Stimulated activated naive B cell treated with anti-CD40 and anti-IgM and Interleukin-4, amounts not matched to agents 10 μg/mL and 1 μg/mL and 100 μg/mL, for 72 hours (primary cell): ENCODE measurements around the gene CFAP61.
"Not testable (repeated sequence)": the region's sequence is repeated elsewhere in the genome, so short reads cannot be mapped to it uniquely, and the experiment has no call there.

Source experiments
- ATAC-seq, 2 donors: fragments of 150-1000 bp; cut with Tn5 transposase; replicated peaks; 2 replicates each; pipeline ENCODE4 v1.10.0; 2021; ENCODE audit warnings: moderate library complexity in 1 of 2
- DNase-seq: peaks from one replicate; pipeline ENCODE4 v3.0.0; 2021
- H3K27ac Mint-ChIP-seq: one replicate; pipeline ENCODE4 v1.8.0; 2022; ENCODE audit warnings: mild to moderate bottlenecking, mixed read lengths
- H3K27me3 Mint-ChIP-seq, 2 donors: one replicate each; pipeline ENCODE4 v1.8.0; 2022; ENCODE audit warnings: mixed read lengths in 2 of 2
- H3K36me3 Mint-ChIP-seq, 2 donors: one replicate each; pipeline ENCODE4 v1.8.0; 2022; ENCODE audit warnings: mixed read lengths in 2 of 2, mild to moderate bottlenecking in 1 of 2
- H3K4me1 Mint-ChIP-seq, 2 donors: one replicate each; pipeline ENCODE4 v1.8.0; 2022; ENCODE audit warnings: mixed read lengths in 2 of 2, mild to moderate bottlenecking in 1 of 2
- H3K4me3 Mint-ChIP-seq, 2 donors: one replicate each; pipeline ENCODE4 v1.8.0; 2022; ENCODE audit warnings: mild to moderate bottlenecking in 2 of 2, mixed read lengths in 2 of 2, moderate library complexity in 1 of 2
- H3K9me3 Mint-ChIP-seq, 2 donors: one replicate each; pipeline ENCODE4 v1.8.0; 2022; ENCODE audit warnings: mixed read lengths in 2 of 2, mild to moderate bottlenecking in 1 of 2

CFAP61 gene

GRCh38 chr20:20207291-20207690 lies 155.0 kb downstream of the CFAP61 start:
- H3K4me3 Mint-ChIP-seq, result no peak overlapping the region
- H3K27me3 Mint-ChIP-seq, result peaks cover 18 to 34% of the 10 kb centered on the region in 2 donors

GRCh38 chr20:20207872-20208271 lies 155.5 kb downstream of the CFAP61 start:
- Mint-ChIP-seq H3K4me3 (no peak overlapping the region), H3K36me3 (no peaks in the 10 kb centered on the region), H3K27me3 (peaks cover 18 to 34% of the 10 kb centered on the region in 2 donors)

More at GRCh38 chr20:20207291-20207690, 155.0 kb downstream of the CFAP61 start:
- no peak for ATAC-seq
- no peak for DNase-seq
- Mint-ChIP-seq H3K27ac (no peak overlapping the region), H3K36me3 (no peaks in the 10 kb centered on the region), H3K4me1 (peaks cover 0 to 6% of the 10 kb centered on the region in 2 donors), H3K9me3 (no peaks in the 10 kb centered on the region)

GRCh38 chr20:20209684-20210083 lies 157.4 kb downstream of the CFAP61 start:
- Mint-ChIP-seq H3K4me3 (no peak overlapping the region), H3K27me3 (peaks cover 16 to 29% of the 10 kb centered on the region in 2 donors), H3K27ac (no peak overlapping the region), H3K4me1 (peaks cover 0 to 6% of the 10 kb centered on the region in 2 donors), H3K36me3 (no peaks in the 10 kb centered on the region), H3K9me3 (no peaks in the 10 kb centered on the region)
- ATAC-seq (no peak), DNase-seq (no peak)

More at GRCh38 chr20:20207872-20208271, 155.5 kb downstream of the CFAP61 start:
- no peak for DNase-seq
- ATAC-seq, result no peak
- Mint-ChIP-seq H3K27ac (no peak overlapping the region), H3K9me3 (no peaks in the 10 kb centered on the region), H3K4me1 (peaks cover 0 to 6% of the 10 kb centered on the region in 2 donors)

GRCh38 chr20:20210327-20210726 lies 158.0 kb downstream of the CFAP61 start:
- peaks cover 0 to 6% of the 10 kb centered on the region in 2 donors for H3K4me1 Mint-ChIP-seq
- H3K9me3 Mint-ChIP-seq, result no peaks in the 10 kb centered on the region
- no peak for DNase-seq
- H3K27ac Mint-ChIP-seq, result no peak overlapping the region
- no peaks in the 10 kb centered on the region for H3K36me3 Mint-ChIP-seq
- no peak overlapping the region for H3K4me3 Mint-ChIP-seq
- H3K27me3 Mint-ChIP-seq, result peaks cover 21 to 29% of the 10 kb centered on the region in 2 donors
- no peak for ATAC-seq

DNA sequence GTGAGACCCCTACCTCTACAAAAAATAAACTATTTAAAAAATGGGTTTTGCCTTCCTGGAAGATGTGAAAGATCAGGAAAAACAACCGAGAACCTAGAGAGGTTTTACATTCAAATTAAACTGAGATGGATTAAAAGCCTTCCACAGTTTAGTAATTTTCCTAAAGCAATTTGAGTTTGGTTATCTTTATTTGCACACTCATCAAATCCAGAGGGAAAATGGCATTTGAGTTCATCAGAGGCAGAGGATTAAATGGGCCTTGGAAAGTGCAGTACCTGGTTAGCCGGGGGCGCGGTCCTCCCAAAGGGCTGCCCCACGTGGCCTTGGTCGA lies 158.6 kb downstream of the CFAP61 start:
- Mint-ChIP-seq H3K36me3 (no peaks in the 10 kb centered on the region), H3K4me1 (peaks cover 0 to 6% of the 10 kb centered on the region in 2 donors), H3K27ac (no peak overlapping the region), H3K9me3 (no peaks in the 10 kb centered on the region), H3K27me3 (peaks cover 18 to 27% of the 10 kb centered on the region in 2 donors), H3K4me3 (no peak overlapping the region)
- DNase-seq (no peak), ATAC-seq (no peak)

DNA sequence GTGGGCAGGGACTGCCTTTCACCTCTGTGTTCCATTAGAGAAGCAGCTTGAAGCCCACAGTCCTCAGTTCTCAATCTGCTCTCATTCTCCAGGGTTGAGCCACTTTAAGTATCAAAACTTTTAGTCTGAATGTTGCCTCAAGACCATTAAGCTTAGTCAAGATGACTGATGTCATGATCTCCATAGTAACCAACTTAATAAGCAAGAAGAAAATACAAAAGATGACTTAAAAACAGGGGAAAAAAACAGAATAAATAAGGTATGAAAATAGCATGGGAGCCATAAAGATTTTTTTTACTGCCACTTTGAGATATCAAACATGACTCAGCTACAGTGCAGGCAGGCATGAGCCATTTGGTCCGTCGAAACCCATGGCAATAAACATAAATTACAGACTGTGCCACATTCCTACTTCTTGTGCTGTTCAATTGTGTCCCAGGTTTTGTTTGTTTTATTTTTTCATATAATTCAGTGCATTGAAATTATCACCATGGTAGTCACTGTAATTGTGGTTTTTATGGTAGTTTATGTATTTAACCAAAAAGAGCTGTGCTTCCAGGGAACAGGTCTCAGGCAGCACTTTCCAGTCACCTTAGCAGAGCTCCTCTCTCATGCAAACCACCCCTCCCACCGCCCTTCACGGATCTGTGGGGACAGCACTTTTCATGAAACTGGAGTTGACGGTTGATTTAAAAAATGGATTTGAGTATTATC lies 159.1 kb downstream of the CFAP61 start:
- Mint-ChIP-seq H3K4me1 (peaks cover 0 to under 1% of the 10 kb centered on the region in 2 donors), H3K36me3 (no peaks in the 10 kb centered on the region), H3K27ac (no peak overlapping the region), H3K4me3 (no peak overlapping the region), H3K9me3 (no peaks in the 10 kb centered on the region), H3K27me3 (peaks cover 13 to 27% of the 10 kb centered on the region in 2 donors)
- DNase-seq, result no peak
- ATAC-seq, result no peak

DNA sequence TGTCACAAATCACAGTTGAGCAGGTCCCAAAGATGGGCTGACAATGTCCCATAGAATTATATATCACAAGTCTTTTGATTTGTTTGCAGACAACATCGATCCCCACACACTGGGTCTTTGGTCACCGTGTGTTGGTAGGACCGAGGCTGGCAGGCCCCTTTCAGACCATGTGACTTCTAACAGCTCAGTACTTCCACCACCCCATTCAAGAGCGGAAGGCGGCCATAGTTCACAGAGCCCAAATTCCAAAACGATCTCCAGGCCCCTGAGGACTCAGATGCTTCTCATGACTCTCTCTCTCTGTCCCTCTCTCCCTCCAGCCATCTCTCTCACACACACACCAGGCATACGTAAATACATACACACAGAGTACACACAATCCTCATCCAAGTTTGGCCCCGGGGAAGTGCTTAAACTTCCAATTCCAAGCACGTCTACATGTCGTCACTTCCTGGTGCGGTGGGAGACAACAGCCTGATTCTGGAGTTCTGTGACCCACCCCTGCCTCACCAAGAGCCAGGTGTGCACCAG lies 159.7 kb downstream of the CFAP61 start:
- no peak overlapping the region for H3K4me3 Mint-ChIP-seq
- H3K36me3 Mint-ChIP-seq, result no peaks in the 10 kb centered on the region
- peaks cover 13 to 27% of the 10 kb centered on the region in 2 donors for H3K27me3 Mint-ChIP-seq
- ATAC-seq (no peak), DNase-seq (no peak)
- H3K4me1 Mint-ChIP-seq, result no peaks in the 10 kb centered on the region
- H3K9me3 Mint-ChIP-seq, result no peaks in the 10 kb centered on the region
- no peak overlapping the region for H3K27ac Mint-ChIP-seq

- Mint-ChIP-seq H3K27me3 (peaks cover 15 to 24% of the 10 kb centered on the region in 2 donors), H3K4me1 (no peaks in the 10 kb centered on the region), H3K36me3 (no peaks in the 10 kb centered on the region), H3K27ac (no peak overlapping the region), H3K4me3 (no peak overlapping the region), H3K9me3 (peaks cover under 1% of the 10 kb centered on the region in 2 donors)
- DNase-seq (no peak), ATAC-seq (no peak)
Observed at GRCh38 chr20:20212675-20213096, 160.4 kb downstream of the CFAP61 start.

DNA sequence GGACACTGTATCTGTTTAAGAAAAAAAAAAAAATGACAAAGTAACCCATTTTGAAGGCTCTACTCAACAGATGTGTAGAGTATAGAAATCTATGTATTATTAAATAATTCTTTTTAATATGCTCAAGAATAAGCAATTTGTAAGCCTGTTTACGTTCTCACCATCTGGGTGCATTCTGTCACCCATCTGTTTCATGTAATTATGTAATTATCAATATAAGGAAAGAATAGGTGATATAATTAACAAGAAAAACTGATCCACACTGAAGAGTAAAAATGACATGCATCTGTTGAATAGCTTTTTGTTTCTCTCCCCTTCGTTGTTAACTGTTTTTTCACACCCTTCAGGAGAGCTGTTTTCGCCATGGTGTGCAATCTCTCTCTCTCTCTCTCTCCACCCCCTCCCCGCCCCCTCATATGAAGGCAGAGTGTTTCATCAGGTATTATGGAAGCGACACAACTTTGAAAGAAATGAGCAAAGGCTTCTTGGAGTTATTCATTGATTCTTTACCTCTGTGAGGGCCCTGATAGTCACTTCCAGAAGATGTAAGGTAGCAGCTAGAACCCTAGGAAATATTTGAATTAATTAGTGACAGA lies 161.3 kb downstream of the CFAP61 start:
- Mint-ChIP-seq H3K27ac (no peak overlapping the region), H3K4me3 (no peak overlapping the region), H3K36me3 (peaks cover 0 to 8% of the 10 kb centered on the region in 2 donors), H3K27me3 (peaks cover 24 to 30% of the 10 kb centered on the region in 2 donors), H3K4me1 (no peaks in the 10 kb centered on the region), H3K9me3 (peaks cover 8 to 10% of the 10 kb centered on the region in 2 donors)
- ATAC-seq (no peak), DNase-seq (no peak)

- Mint-ChIP-seq H3K4me1 (no peaks in the 10 kb centered on the region), H3K9me3 (peaks cover 8 to 16% of the 10 kb centered on the region in 2 donors), H3K27me3 (peaks cover 24 to 30% of the 10 kb centered on the region in 2 donors), H3K27ac (no peak overlapping the region), H3K4me3 (no peak overlapping the region), H3K36me3 (peaks cover 0 to 8% of the 10 kb centered on the region in 2 donors)
- DNase-seq (no peak), ATAC-seq (no peak)
Observed at GRCh38 chr20:20214757-20215275, 162.5 kb downstream of the CFAP61 start.

GRCh38 chr20:20215976-20216727 lies 163.8 kb downstream of the CFAP61 start:
- H3K36me3 Mint-ChIP-seq, result peaks cover 0 to 8% of the 10 kb centered on the region in 2 donors
- H3K4me3 Mint-ChIP-seq, result no peak overlapping the region
- ATAC-seq (no peak), DNase-seq (no peak)
- peaks cover 20 to 34% of the 10 kb centered on the region in 2 donors for H3K27me3 Mint-ChIP-seq
- H3K9me3 Mint-ChIP-seq, result peaks cover 8 to 16% of the 10 kb centered on the region in 2 donors
- H3K27ac Mint-ChIP-seq, result no peak overlapping the region
- no peaks in the 10 kb centered on the region for H3K4me1 Mint-ChIP-seq

GRCh38 chr20:20216941-20217340 lies 164.6 kb downstream of the CFAP61 start:
- Mint-ChIP-seq H3K4me3 (no peak overlapping the region), H3K36me3 (peaks cover 0 to 8% of the 10 kb centered on the region in 2 donors), H3K9me3 (peaks cover 8 to 16% of the 10 kb centered on the region in 2 donors), H3K27ac (no peak overlapping the region), H3K4me1 (no peaks in the 10 kb centered on the region), H3K27me3 (peaks cover 20 to 34% of the 10 kb centered on the region in 2 donors)
- ATAC-seq (no peak), DNase-seq (no peak)

DNA sequence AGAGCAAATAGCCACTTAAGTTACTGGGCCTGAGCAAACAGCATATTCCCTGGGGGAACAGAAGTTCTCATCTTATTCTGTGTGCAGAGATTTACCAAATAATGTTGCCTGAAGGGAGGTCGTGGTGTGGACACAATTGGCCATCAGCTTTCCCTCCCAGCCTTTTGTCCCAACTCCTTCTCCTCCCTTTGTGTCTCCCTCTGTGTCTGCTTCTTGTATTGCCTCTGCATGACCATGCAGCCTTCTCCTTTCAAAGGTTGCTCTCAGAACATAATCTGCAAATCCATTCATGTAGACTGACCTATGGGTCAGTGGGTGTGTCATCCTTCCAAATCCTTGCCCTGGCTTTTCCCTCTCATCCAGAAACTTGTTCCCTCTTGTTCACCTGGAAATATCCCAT lies 165.3 kb downstream of the CFAP61 start:
- Mint-ChIP-seq H3K27ac (no peak overlapping the region), H3K4me1 (no peaks in the 10 kb centered on the region), H3K36me3 (peaks cover 0 to 8% of the 10 kb centered on the region in 2 donors), H3K4me3 (no peak overlapping the region), H3K27me3 (peaks cover 20 to 34% of the 10 kb centered on the region in 2 donors), H3K9me3 (peaks cover 8 to 16% of the 10 kb centered on the region in 2 donors)
- no peak for DNase-seq
- ATAC-seq, result no peak

DNA sequence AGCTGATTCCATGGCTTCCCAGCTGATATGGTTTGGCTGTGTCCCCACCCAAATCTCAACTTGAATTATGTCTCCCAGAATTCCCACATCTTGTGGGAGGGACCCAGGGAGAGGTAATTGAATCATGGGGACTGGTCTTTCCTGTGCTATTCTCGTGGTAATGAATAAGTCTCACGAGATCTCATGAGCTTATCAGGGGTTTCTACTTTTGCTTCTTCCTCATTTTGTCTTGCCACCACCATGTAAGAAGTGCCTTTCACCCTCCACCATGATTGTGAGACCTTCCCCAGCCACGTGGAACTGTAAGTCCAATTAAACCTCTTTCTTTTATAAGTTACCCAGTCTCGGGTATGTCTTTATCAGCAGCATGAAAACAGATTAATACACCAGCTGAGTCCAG lies 165.8 kb downstream of the CFAP61 start:
- not testable (repeated sequence) for H3K27ac Mint-ChIP-seq, H3K4me3 Mint-ChIP-seq, DNase-seq, H3K4me1 Mint-ChIP-seq, ATAC-seq, H3K36me3 Mint-ChIP-seq
- H3K27me3 Mint-ChIP-seq, result peaks cover 20 to 34% of the 10 kb centered on the region in 2 donors
- peaks cover 8 to 16% of the 10 kb centered on the region in 2 donors for H3K9me3 Mint-ChIP-seq
